ENCODE data around the gene RCOR1.

DNA sequence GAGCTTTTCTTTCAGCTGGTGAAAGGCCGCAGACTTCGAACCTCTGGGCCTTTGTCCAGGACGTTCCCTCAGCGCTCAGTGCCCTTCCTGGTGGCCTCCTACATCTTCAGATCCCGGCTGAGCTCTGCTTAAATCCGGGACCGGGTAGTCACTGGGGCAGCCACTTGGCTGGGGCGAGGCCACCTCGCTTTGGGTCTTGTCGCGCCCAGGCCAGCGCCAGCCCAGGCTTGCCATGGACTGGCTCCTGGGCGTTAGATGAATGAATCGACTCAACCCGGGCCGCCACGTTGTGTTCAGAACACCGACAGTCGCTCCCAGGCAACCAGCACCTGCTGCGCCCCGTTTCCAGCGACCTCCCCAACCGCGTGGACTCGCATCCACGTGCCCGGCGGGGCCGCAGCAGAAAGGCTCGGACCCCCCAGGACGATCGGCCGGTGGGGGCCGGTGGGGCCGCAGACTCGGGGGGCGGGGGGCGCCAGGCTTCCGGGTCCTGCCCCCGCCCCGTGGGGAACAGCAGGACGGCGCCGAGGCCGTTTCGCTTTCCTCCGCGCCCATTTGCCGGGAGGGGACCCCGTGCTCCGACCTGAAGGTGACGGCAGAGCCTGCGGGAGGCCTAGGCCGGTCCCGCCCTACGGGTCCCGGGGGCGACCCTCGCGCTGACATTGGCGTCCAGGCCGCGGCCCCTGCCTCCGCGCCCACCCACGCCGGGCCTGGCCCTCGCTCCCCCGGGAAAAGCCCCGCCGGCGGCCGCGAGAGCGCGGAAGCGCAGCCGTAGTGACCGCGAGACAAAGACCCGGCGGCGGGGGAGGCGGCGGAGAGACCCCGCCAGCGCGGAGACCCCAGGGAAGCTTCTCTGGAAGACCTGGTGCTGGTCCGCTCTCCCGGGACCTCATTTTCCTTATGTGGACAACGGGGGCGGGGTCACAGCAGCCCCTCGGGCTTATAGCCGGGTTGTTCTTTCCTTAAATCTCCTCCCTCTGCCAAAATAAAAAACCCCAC is 37.3 kb upstream of the RCOR1 start:
- TF ChIP-seq, protein P1, sequence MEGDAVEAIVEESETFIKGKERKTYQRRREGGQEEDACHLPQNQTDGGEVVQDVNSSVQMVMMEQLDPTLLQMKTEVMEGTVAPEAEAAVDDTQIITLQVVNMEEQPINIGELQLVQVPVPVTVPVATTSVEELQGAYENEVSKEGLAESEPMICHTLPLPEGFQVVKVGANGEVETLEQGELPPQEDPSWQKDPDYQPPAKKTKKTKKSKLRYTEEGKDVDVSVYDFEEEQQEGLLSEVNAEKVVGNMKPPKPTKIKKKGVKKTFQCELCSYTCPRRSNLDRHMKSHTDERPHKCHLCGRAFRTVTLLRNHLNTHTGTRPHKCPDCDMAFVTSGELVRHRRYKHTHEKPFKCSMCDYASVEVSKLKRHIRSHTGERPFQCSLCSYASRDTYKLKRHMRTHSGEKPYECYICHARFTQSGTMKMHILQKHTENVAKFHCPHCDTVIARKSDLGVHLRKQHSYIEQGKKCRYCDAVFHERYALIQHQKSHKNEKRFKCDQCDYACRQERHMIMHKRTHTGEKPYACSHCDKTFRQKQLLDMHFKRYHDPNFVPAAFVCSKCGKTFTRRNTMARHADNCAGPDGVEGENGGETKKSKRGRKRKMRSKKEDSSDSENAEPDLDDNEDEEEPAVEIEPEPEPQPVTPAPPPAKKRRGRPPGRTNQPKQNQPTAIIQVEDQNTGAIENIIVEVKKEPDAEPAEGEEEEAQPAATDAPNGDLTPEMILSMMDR (IDR thresholded peaks at IDR 0.05; ENCODE audit: poor library complexity, severe bottlenecking): no peak
- no peak for TF ChIP-seq SMC3 (conservative IDR thresholded peaks at IDR 0.05; ENCODE audit: poor library complexity)
- no peak for TF ChIP-seq POLR2AphosphoS5 (IDR thresholded peaks at IDR 0.05)
- TF ChIP-seq EP300 (conservative IDR thresholded peaks at IDR 0.05; ENCODE audit: poor library complexity, severe bottlenecking): no peak
- no peak for TF ChIP-seq REST (IDR thresholded peaks at IDR 0.05; ENCODE audit: borderline replicate concordance)
- TF ChIP-seq EZH2 (IDR thresholded peaks at IDR 0.05; ENCODE audit: borderline replicate concordance, insufficient read depth, low read length, poor library complexity, severe bottlenecking): no peak

Data from neural cell (in vitro differentiated cells).